NCI-H1694 treated with DMSO at 0.1 percent for 48 hours (cell line): ENCODE measurements around the gene ASCL2.

ENCODE experiments used
- DNase-seq: peaks from one replicate; lab custom pipeline; 2025; lab: John Stamatoyannopoulos, UW

ASCL2 gene

DNA sequence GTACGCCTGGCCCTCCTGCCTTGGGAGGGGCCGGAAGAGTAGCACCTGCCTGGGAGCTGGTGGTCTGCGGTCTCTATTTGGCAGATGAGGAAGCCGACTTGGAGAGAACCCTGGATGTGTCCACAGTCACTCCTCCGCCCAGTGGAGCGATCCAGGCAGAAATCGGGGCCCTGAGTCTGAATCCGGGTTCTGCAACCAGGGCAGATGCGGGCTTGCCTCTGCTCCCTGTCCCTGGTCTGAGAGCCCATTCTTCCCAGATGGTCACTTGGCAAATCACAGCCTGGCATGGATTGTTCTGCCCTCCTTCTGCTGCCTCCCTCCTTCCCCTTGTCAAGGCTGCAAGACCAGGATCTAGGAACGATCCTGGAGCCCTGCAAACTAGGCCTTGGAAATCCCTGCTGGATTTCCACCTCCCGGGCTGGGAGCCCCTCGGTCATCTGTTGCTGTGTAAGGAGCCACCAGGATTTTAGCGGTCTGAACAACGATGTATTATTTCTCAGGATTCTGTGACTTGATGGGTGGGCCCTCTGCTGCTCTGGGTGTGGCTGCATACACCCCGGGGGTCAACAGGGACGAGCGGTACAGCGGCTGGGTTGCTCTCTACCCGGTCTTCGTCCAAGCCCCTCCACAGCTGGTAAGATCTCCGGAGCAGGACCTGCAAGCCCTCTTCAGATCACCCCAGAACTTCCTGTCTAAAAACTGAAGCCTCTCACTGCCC lies 2.0 kb upstream of the ASCL2 start:
- DNase-seq: no peak

DNA sequence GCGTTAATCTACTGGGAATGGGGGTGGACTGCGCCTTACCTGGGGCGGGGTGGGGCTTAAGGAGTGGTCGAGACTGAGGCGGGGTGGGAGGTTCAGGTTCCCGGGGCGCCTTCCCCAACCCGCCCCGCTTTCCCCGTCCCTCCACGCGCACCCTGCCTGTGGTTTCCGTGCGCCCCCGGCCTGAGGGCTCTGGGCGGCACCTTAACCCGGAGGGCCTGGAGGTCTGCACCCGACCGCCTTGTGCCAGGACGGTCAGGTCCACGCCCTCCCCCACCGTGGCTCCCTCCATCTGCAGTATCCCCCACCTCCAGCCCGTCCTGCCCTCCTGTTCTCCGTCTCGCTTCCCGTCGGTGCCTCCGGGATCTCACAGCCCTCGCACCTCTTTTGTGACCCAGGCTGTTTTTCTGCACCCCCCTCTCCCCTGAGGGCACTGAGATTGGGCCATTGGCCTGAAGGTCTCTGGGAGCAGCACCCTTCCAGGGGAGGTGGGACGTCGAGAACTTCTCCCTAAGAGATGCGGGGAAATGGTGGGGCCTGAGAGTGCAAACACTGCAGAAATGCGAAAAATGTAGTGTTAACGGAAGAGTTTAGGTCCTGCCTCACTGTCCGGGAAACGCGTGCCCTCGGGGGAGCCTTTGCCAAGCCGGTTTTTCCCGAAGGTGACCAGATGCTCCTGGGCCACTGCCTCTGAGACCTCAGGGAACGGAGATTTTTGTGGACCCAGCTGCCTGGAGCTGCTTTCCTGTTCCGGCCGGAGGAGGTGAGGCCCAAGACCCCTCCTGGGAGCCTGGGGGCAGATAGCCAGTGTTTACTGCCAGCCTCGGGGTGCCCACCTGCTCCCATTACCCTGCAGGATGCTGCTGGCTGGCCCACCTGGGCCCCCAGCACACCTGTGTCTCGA lies 1.2 kb upstream of the ASCL2 start:
- DNase-seq: no peak

DNA sequence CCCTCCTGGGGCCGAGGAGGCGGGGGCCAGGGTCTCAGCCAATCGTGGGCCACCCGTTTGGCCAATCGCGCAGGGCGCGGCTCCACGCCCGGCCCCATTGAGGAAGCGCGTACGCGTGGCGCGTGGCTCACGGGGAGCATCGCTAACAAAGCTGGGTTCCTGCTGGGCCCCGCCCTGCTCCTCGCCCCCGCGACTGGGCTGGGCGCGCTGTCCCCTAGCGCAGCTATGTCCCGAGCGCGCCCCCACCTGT lies 614 bp upstream of the ASCL2 start:
- no peak for DNase-seq

DNA sequence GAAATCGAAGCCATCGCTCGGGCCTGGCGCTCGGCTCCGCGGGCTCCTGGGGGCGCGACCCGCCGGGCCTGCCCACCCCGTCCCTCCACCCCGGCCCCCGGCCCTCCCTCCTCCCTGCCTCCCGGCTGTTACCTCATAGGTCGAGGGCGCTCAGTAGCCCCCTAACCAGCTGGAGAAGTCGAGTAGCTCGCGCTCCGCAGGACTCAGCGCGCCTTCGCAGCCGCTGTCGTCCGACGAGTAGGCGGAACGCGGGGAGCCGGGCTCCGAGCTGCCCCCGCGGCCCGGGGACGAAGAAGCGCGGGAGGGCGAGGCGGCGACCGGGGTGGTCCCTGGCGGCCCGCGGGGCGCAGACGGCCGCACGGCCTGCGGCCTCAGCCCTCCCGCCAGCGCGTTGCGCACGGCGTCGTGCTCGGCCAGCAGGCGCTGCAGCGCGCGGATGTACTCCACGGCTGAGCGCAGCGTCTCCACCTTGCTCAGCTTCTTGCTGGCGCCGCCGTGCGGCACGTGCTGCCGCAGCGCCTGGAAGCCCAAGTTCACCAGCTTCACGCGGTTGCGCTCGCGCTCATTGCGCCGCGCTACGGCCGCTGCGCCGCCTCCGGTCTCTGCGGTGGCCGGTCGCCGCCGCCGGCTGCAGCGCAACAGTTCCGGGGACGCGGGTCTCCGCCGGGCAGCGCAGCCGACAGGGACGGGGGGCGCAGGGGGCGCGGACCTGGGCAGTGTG lies 627 bp downstream of the ASCL2 start:
- no peak for DNase-seq

DNA sequence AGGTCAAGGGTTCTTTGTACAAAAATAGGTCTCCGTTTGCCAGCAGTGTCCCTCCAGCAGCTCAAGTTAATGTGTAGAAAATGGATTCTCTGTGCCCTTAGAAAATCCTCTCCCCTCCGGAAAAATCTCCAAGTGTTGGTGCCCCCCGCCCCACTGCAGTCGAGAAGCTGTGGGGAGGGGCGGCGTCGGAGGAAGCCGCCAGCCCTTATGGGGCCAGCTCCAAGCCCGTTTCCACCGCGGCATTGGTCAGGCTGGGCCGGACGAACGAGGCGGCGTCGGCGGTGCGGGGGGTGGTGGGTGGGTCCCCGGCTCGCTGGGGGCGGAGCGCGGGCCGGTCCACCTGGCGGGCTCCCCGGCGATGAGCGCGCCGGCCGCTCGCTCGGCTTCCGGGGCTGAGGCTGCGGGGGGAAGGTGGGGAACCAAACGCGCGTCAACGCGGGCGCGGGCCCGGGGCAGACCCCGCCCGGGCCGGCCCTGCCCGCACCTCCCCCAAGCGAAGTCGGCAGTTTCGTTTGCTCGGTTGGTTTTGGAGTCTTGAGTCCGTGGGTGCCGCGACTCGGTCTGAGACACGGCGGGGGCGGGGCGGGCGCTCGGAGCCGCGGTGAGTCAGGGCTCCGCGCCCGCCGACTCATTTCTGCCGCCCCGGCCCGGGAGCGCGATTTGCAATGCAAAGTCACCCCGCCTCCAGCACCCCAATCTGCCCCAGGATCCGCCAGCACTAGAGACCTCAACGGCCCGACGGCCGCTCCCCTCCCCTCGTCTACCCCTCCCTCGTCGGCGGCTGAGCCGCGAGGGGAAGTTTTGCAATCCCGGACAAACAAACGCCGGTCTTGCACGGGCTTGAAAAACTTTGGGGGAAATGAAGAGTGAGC lies 1.4 kb downstream of the ASCL2 start:
- peak; percentile 1 for DNase-seq

DNA sequence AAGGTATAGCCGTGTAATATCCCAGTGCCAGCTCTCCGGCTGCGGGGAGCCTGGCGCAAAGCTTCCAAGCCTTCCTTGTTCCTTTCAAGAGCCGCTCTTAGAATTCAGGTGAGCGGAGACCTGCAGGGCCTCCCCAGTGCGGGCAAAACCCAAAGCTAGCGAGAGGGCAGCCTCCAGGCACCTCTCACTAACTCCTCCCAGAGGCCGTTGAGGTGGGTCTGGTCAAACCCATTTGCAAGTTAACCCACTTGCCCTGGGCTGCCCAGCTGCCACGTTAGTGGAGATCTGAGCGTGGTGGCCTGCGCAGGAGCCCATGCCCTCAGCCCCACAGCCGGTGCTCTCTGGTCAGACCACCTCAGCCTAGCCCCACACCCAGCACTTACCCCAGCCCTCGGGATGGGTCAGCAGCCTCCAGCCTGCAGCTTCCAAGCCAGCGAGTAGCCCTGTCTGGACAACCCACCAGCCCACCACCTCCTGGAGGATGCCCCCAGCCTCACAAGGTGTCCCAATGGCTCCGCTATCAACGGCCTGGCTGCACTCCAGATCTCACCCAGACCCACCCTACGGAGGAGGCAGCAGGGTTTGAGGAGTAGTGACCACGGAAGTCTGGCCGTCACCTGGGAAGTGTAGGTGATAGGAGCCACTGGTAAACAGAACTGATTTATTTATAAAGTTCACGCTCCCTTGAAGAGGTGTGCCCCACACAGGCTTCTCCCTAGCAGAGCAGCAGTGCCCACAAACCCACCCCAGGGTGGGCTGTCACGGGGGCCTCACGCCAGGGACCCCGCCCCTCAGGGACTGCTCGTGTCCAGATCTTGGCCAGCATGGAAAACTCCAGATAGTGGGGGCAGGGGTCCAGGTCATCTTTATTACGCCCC lies 2.3 kb downstream of the ASCL2 start:
- DNase-seq: no peak

DNA sequence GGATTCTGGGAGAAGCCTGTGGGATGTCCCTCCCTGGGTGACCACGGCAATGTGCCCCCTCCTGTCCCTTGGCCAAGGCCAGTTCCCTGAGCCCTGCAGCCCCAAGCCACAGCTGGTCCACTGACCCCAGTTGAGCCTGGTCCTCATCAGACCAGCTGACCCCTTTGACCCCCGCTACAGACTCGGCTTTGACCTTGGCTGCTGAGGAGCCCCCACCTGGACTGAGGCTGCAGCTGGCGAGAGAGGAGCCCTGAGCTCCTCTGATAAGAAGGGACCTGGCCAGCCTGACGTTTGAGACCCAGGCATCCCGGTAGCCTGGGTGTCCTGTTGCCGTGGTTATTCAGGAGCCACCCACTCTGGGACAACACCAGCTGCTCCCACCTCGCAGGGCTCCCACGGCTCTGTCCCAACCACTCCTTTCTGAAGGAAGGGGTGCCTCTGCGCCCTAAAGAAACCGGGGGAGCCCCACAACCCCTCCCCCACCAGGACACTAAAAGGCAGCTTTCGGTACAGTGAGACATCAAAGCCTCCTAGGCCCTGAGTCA lies 3.0 kb downstream of the ASCL2 start:
- DNase-seq: no peak

DNA sequence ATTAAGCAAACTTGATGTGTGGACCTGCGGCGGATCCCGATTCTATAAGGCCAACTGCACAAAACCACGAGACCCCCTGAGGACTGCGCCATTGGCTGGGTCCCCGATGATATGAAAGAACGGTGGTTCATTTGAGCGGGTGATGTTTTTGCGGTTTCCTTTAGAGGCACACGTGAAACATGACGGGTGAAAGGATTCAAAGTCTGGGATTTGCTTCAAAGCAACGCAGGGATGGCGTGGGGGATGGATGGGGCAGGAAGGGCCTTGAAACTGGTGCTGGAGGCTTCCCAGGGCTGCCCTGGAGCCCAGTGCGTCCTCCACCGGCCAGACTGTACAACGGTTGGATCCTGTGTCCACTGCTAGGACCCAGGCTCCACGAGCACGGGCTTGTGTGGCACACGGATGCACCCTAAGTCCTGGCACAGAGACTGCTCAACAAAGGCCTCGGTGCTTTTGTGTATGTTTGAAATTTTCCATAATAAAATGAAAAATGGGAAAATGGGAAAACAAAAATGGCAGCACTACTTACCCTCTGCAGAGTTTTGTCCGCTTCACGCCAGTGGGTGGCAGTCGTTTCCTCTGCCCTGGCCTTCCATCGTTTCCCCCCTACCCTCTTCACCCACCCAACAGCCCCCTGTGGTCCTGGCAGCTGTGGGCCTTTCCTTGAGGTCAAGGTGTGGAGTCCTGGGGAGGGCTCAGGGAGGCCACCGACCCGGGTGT lies 3.6 kb downstream of the ASCL2 start:
- DNase-seq: no peak

DNA sequence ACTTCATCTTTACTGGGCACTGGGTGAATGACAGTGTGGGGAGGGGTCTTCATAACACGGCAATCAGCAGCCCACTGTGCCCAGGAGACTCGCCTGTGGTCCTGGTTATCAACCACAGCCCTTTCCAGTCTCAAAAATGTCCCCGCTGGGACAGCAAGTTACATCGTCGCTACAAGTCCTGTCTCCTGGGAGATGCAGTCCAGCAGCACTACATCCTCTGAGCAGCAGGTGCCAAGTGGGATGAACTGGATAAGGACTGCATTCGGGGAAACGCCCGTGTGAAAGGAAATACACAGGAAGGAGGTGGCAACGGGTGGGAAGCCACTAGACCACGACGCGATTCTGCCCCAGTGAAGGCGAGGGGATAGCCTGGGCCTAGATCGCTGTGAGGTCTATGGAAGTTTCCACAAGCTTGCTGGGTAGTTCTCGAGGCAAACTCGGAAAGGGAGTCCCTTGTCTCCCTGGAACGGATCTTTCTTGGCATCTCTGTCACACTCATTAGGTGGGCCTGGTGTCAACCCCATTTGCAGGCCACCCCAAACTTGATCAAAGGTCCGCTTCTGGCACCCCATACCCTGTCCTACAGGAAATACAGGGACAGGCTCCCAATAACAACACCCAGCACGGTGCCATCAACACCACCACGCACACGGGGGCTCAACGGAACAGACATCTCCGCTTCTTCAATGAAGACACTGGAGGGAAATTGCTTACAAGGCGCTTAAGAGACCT lies 4.4 kb downstream of the ASCL2 start:
- DNase-seq: no peak

DNA sequence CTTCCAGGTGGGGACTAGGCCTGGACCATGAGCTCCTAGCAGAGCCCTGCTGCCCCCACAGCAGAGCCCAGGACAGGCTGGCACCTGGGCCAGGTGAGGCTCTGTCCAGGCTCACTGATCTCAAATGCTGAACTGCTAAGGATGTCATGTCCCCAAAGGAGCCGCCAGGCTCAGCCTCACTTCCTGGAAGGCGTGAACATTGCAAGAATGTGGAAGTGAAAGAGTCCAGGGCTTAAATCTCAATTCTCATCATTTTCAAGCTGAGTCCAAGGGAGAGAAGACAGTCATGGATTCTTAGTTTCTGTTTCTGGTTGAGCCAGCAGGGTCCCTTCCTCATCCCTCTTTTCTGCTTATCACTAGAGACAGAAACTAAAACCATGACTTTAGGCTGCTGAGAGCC lies 5.0 kb downstream of the ASCL2 start:
- no peak for DNase-seq

DNA sequence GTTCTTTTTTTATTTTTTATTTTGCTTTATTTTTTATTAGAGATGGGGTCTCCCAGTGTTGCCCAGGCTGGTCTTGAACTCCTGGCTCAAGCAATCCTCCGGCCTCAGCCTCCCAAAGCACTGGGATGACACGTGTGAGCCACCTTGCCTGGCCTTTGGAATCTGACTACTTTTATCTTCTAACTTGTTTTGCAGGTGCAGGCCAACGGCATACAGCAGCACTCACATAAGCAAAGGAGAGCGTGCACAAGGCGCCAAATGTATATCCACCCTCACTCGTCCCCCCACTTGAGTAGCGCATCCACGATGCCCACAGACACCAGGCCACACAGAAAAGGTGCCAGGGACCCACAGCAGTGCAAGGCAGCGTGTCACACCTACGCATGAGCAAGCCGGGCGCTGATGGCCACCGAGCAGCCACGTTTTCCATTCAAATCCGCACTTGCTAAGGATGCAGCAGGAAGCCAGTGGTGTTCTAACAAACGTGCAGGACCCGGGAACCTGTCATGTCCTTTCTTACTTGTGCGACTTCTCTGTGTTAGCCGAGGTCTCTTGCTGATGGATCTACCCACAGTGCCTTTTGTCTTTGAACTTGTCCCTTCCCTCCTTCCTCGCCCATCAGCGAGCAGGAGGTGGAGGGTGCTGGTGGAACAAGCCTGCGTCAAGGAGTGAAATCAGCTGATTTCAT lies 5.9 kb downstream of the ASCL2 start:
- DNase-seq: no peak

DNA sequence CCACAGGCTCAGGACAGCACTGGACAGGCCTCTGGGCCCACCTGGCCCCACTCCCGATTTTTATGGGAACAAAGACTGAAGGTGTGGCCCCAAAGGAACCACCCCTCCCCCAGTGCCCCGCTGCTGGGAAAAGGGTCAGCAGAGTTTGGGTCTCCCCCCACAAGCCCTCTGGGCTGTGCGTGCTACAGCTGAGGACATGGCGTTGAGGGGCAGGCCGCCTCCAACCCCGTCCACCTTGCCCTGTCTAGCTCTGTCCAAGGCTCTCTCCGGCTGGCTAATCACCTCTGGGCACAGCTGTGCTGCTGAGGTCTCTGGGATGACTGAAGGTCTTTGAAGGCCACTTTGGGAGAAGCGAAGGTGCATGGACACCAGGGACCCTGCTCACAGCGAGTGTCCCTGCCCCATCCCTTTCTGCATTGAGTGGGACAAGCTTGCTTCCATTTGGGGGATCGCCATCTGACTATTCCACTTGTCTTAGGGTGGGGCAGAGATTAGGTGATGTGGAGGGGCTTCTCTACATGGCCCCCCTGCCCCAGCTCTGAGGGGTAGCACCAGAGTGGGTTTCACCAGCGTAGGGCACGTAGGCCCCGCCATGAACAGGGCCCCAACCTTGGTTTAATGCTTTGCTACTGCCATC lies 6.5 kb downstream of the ASCL2 start:
- no peak for DNase-seq

DNA sequence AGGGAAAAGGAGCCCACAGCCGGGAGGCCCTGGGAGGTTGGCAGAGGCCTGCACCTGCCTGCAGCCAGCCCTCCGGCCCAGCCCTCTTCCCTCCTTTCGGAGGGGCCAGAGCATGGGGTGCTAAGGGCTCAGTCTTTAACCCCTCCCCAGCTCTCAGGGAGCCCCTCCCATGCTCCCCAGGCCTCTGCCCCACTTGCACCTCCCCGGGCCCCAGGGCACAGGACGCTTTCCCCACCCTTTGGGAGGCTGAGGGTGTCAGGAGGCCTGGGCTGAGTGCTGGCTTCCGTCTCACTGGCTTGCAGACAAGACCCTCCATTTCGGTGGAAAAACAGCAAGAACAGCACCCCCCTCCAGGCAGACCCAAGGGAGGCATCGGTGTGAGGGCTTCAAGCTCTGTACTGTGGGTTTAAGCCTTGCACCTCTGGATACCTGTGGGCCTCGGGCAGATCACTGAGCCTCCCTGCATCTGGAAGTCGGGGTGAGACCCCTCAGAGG lies 7.3 kb downstream of the ASCL2 start:
- no peak for DNase-seq

DNA sequence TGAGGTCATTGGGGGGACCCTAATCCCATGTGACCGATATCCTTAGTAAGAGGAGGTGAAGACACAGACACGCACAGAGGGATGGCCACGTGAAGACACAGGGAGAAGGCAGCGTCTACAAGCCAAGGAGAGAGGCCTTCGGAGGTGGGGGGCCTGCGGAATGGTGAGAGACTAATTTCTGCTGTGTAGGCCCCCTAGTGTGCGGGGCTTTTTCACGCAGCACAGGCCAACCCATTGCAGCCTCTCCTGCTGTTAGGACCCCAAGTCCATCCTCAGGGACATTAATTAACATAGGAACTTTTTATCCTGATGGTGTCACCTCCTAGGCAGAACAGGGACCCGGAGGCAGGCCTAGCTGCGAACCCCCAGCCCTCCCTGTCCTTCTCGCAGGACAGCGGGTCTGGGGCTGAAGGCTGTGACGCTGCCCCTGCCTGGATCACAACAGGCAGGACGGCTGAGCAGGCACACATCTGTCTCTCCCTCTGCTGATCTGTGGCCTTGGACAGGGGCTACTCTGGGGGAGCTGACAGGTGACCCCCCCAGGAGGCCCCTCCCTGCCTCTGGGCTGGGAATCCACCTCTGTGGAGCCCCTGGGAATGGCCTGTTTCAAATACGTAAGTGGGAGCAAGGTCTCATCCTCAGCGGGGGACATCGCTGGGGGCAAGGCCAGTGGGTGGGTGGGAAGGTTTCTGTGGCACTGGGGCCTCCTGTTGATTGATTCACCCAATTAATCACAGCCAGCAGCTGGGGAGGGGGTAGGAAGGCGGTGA lies 7.9 kb downstream of the ASCL2 start:
- no peak for DNase-seq

DNA sequence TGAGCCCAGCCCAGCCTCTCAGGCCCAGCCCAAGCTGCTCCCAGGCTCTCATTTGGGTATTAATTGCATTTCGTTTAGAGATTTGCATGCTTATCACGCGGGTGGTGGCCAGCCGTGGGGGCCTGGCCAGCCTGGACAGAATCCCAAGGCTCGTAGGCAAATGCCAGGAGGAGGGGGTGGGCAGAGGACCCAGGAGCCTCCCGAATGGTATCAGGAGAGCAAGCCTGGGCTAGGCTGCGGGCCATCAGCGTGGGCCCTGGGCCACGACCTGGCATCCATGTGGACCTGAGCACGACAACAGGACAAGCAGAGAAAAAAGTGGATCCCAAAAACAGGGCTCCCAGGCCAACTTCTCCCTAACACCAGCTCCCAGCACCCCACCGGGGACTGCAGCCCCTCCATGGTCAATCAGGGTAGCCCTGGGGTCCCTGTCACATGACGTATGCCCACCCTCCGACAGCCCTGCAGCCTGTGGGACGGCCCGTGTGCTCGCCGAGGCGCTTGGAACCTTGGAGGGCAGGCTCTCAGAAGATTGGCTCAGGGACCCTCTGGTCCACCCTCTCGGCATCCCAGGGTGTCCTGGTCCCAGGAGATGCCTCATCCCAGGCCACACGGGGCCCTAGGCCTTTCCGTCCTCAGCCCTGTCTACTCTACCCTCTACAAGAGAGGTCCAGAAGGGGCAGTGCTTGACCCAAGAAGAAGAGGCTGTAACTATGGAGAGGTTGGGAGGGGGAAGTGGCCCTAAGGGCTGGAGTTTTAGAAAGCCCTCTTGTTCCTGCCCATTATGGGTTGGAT lies 8.8 kb downstream of the ASCL2 start:
- DNase-seq: no peak
